BLaER1 treated with 17β-estradiol and CSF1 and Interleukin-3, amounts not matched to agents 10 nM and 100 nM (cell line): Measurements from ENCODE around the gene ESPN.

Experiments used
- H3K27ac ChIP-seq, 11 experiments: shearing (Covaris generic); formaldehyde crosslinking; 2 replicates each; pipeline ENCODE4 v1.8.1; 2022
- H3K27me3 ChIP-seq, 11 experiments: shearing (Covaris generic); formaldehyde crosslinking; 2 replicates each; pipeline ENCODE4 v1.8.1; 2022
- H3K36me3 ChIP-seq, 11 experiments: shearing (Covaris generic); formaldehyde crosslinking; 2 replicates each; pipeline ENCODE4 v1.8.1; 2022
- H3K4me1 ChIP-seq, 10 experiments: shearing (Covaris generic); formaldehyde crosslinking; 2 replicates each; pipeline ENCODE4 v1.8.1; 2022
- H3K4me2 ChIP-seq, 11 experiments: shearing (Covaris generic); formaldehyde crosslinking; 2 replicates each; pipeline ENCODE4 v1.8.1; 2022
- H3K4me3 ChIP-seq, 10 experiments: shearing (Covaris generic); formaldehyde crosslinking; 2 replicates each; pipeline ENCODE4 v1.8.1; 2022
- H3K9ac ChIP-seq, 11 experiments: shearing (Covaris generic); formaldehyde crosslinking; 2 replicates each; pipeline ENCODE4 v1.8.1; 2022
- H3K9me3 ChIP-seq, 11 experiments: shearing (Covaris generic); formaldehyde crosslinking; replicated peaks in 1 of 11; 2 replicates each; pipeline ENCODE4 v1.8.1; 2022
- H4K20me1 ChIP-seq, 11 experiments: shearing (Covaris generic); formaldehyde crosslinking; 2 replicates each; pipeline ENCODE4 v1.8.1; 2022
- Cebpa-rat ChIP-seq, 11 experiments: shearing (Covaris generic); IDR thresholded peaks; 2 replicates each; pipeline ENCODE4 v1.8.1; 2022

Gene ESPN

GRCh38 chr1:6495540-6496364, 71.2 kb downstream of the ESPN start:
- Histone ChIP-seq H3K36me3 (no peaks in the 10 kb centered on the region), H3K4me2 (peak overlapping the region; percentile 19 to 98 (median 96); a peak in 20 of 22 replicates), H3K27me3 (peaks cover 0 to 64% (median 10%) of the 10 kb centered on the region in 11 experiments; a peak in 17 of 22 replicates), H3K9ac (peak overlapping the region in 4 of 11 experiments; percentile 22 to 52 (median 29); a peak in 4 of 22 replicates), H3K27ac (no peak overlapping the region), H3K4me3 (peak overlapping the region in 1 of 10 experiments; percentile 47; a peak in 1 of 20 replicates), H4K20me1 (peaks cover 0 to 66% (median 10%) of the 10 kb centered on the region in 11 experiments; a peak in 10 of 22 replicates), H3K4me1 (peaks cover 48 to 82% (median 73%) of the 10 kb centered on the region in 10 experiments), H3K9me3 (no peaks in the 10 kb centered on the region)
- TF ChIP-seq Cebpa-rat (IDR thresholded peaks at IDR 0.05), result no peak

- Histone ChIP-seq H3K27me3 (peaks cover 0 to 64% (median 10%) of the 10 kb centered on the region in 11 experiments; a peak in 17 of 22 replicates), H3K27ac (no peak overlapping the region), H3K9ac (peak overlapping the region in 4 of 11 experiments; percentile 22 to 52 (median 29); a peak in 5 of 22 replicates), H4K20me1 (peaks cover 0 to 67% (median 10%) of the 10 kb centered on the region in 11 experiments; a peak in 10 of 22 replicates), H3K4me1 (peaks cover 43 to 82% (median 70%) of the 10 kb centered on the region in 10 experiments), H3K4me3 (peak overlapping the region in 1 of 10 experiments; percentile 47; a peak in 3 of 20 replicates), H3K9me3 (no peaks in the 10 kb centered on the region), H3K36me3 (no peaks in the 10 kb centered on the region), H3K4me2 (peak overlapping the region; percentile 55 to 98 (median 96))
- no peak for TF ChIP-seq Cebpa-rat (IDR thresholded peaks at IDR 0.05)
Observed at GRCh38 chr1:6496365-6496721, 71.8 kb downstream of the ESPN start.

- no peak for TF ChIP-seq Cebpa-rat (IDR thresholded peaks at IDR 0.05)
- peak overlapping the region; percentile 55 to 98 (median 96) for H3K4me2 ChIP-seq
- no peak overlapping the region for H3K27ac ChIP-seq
Observed at GRCh38 chr1:6496890-6497214, 72.3 kb downstream of the ESPN start.

GRCh38 chr1:6497215-6497866, 72.8 kb downstream of the ESPN start:
- H3K36me3 ChIP-seq, result no peaks in the 10 kb centered on the region
- no peak overlapping the region for H3K27ac ChIP-seq
- no peaks in the 10 kb centered on the region for H3K9me3 ChIP-seq
- peak overlapping the region; percentile 93 to 98 (median 96) for H3K4me2 ChIP-seq
- peak overlapping the region; percentile 44 to 72 (median 60) for H3K4me3 ChIP-seq
- H3K27me3 ChIP-seq, result peaks cover 0 to 62% (median 10%) of the 10 kb centered on the region in 11 experiments; a peak in 17 of 22 replicates
- peak overlapping the region in 8 of 11 experiments; percentile 15 to 66 (median 52); a peak in 11 of 22 replicates for H3K9ac ChIP-seq
- H3K4me1 ChIP-seq, result peaks cover 43 to 82% (median 70%) of the 10 kb centered on the region in 10 experiments
- H4K20me1 ChIP-seq, result peaks cover 0 to 67% (median 10%) of the 10 kb centered on the region in 11 experiments; a peak in 12 of 22 replicates
- no peak for TF ChIP-seq Cebpa-rat (IDR thresholded peaks at IDR 0.05)

More at GRCh38 chr1:6496890-6497214, 72.3 kb downstream of the ESPN start:
- Histone ChIP-seq H3K4me3 (peak overlapping the region; percentile 12 to 72 (median 50); a peak in 15 of 20 replicates), H3K27me3 (peaks cover 0 to 64% (median 10%) of the 10 kb centered on the region in 11 experiments; a peak in 17 of 22 replicates), H3K4me1 (peaks cover 43 to 82% (median 70%) of the 10 kb centered on the region in 10 experiments), H3K9me3 (no peaks in the 10 kb centered on the region), H4K20me1 (peaks cover 0 to 67% (median 10%) of the 10 kb centered on the region in 11 experiments; a peak in 11 of 22 replicates), H3K9ac (peak overlapping the region in 5 of 11 experiments; percentile 5 to 52 (median 24); a peak in 5 of 22 replicates), H3K36me3 (no peaks in the 10 kb centered on the region)

GRCh38 chr1:6497867-6498575, 73.4 kb downstream of the ESPN start:
- H3K4me3 ChIP-seq, result peak overlapping the region; percentile 44 to 72 (median 60)
- no peak for TF ChIP-seq Cebpa-rat (IDR thresholded peaks at IDR 0.05)
- no peak overlapping the region for H3K27ac ChIP-seq
- H4K20me1 ChIP-seq, result peaks cover 0 to 68% (median 12%) of the 10 kb centered on the region in 11 experiments; a peak in 12 of 22 replicates
- peaks cover 49 to 82% (median 70%) of the 10 kb centered on the region in 10 experiments for H3K4me1 ChIP-seq
- H3K9ac ChIP-seq, result peak overlapping the region in 7 of 11 experiments; percentile 15 to 66 (median 52); a peak in 9 of 22 replicates
- H3K36me3 ChIP-seq, result no peaks in the 10 kb centered on the region
- H3K4me2 ChIP-seq, result peak overlapping the region; percentile 93 to 98 (median 96)
- no peaks in the 10 kb centered on the region for H3K9me3 ChIP-seq
- peaks cover 0 to 64% (median 10%) of the 10 kb centered on the region in 11 experiments; a peak in 17 of 22 replicates for H3K27me3 ChIP-seq

GRCh38 chr1:6498576-6499111, 74.1 kb downstream of the ESPN start:
- Histone ChIP-seq H3K9me3 (no peaks in the 10 kb centered on the region), H3K27me3 (peaks cover 0 to 69% (median 10%) of the 10 kb centered on the region in 11 experiments; a peak in 17 of 22 replicates), H3K9ac (peak overlapping the region in 4 of 11 experiments; percentile 12 to 52 (median 37); a peak in 3 of 22 replicates), H4K20me1 (peaks cover 0 to 74% (median 12%) of the 10 kb centered on the region in 11 experiments; a peak in 13 of 22 replicates), H3K27ac (peak overlapping the region in 1 of 11 experiments; percentile 22; a peak in 2 of 22 replicates), H3K36me3 (no peaks in the 10 kb centered on the region), H3K4me1 (peaks cover 50 to 82% (median 73%) of the 10 kb centered on the region in 10 experiments), H3K4me3 (no peak overlapping the region), H3K4me2 (peak overlapping the region; percentile 50 to 98 (median 96))
- no peak for TF ChIP-seq Cebpa-rat (IDR thresholded peaks at IDR 0.05)

- H3K9ac ChIP-seq, result peak overlapping the region in 4 of 11 experiments; percentile 9 to 52 (median 37); a peak in 4 of 22 replicates
- TF ChIP-seq Cebpa-rat (IDR thresholded peaks at IDR 0.05), result no peak
- peaks cover 0 to 75% (median 10%) of the 10 kb centered on the region in 11 experiments; a peak in 17 of 22 replicates for H3K27me3 ChIP-seq
- H4K20me1 ChIP-seq, result peaks cover 0 to 81% (median 12%) of the 10 kb centered on the region in 11 experiments; a peak in 13 of 22 replicates
- H3K27ac ChIP-seq, result peak overlapping the region in 1 of 11 experiments; percentile 22; a peak in 2 of 22 replicates
- H3K4me3 ChIP-seq, result no peak overlapping the region
- H3K36me3 ChIP-seq, result no peaks in the 10 kb centered on the region
- H3K4me2 ChIP-seq, result peak overlapping the region; percentile 50 to 98 (median 96)
- H3K9me3 ChIP-seq, result no peaks in the 10 kb centered on the region
- H3K4me1 ChIP-seq, result peaks cover 55 to 88% (median 79%) of the 10 kb centered on the region in 10 experiments
Observed at GRCh38 chr1:6499296-6499695, 74.7 kb downstream of the ESPN start.
